Measurements from ENCODE around the gene MPHOSPH9.
"Not testable (repeated sequence)": the region's sequence is repeated elsewhere in the genome, so short reads cannot be mapped to it uniquely, and the experiment has no call there.

- not testable (repeated sequence) for TF ChIP-seq POLR2A, CTCF (IDR thresholded peaks at IDR 0.05)
Observed at GRCh38 chr12:123252365-123252764, 19.4 kb upstream of the MPHOSPH9 start.
